CD14-positive monocyte (primary cell): ENCODE results near the gene EID1. TPM values are rescaled to one million over a fixed set of nuclear protein-coding genes. Genes with fewer than 3 reads are reported as not detected.

Source experiments
- DNase-seq, 3 donors: peaks; one replicate each; pipeline ENCODE4 v3.0.0-alpha.2; 2011 to 2022
- H2AFZ ChIP-seq: 2 replicates; pipeline ENCODE4 v1.6.0; 2012; ENCODE audit warnings: mild to moderate bottlenecking, low read depth, low read length, inconsistent platforms; ENCODE audit not compliant: insufficient read depth, poor library complexity, severe bottlenecking
- H3K27ac ChIP-seq, 2 donors: 1 replicate in 1 of 2; 2 replicates in 1 of 2; pipeline ENCODE4 v1.5.1; 2012 to 2013; ENCODE audit warnings: low read length in 2 of 2, control low read depth in 1 of 2, inconsistent platforms in 1 of 2, low read depth in 1 of 2, mild to moderate bottlenecking in 1 of 2
- H3K27me3 ChIP-seq, 2 donors: one replicate each; pipeline versions ENCODE4 v1.6.0 to v1.6.1; 2011 to 2013; ENCODE audit warnings: low read length in 2 of 2; ENCODE audit not compliant: control insufficient read depth in 2 of 2, insufficient read depth in 2 of 2
- H3K36me3 ChIP-seq, 2 donors: replicated peaks in 1 of 2; 1 replicate in 1 of 2; 2 replicates in 1 of 2; pipeline versions ENCODE4 v1.5.1 to v1.6.1; 2012 to 2013; ENCODE audit warnings: low read length in 2 of 2, control low read depth in 1 of 2, inconsistent platforms in 1 of 2, mild to moderate bottlenecking in 1 of 2; ENCODE audit not compliant: insufficient read depth in 2 of 2, control insufficient read depth in 1 of 2
- H3K4me1 ChIP-seq, 2 donors: 1 replicate in 1 of 2; 2 replicates in 1 of 2; pipeline versions ENCODE4 v1.5.1 to v1.6.1; 2012 to 2013; ENCODE audit warnings: low read length in 2 of 2, control low read depth in 1 of 2, inconsistent platforms in 1 of 2, mild to moderate bottlenecking in 1 of 2, moderate library complexity in 1 of 2; ENCODE audit not compliant: insufficient read depth in 2 of 2, control insufficient read depth in 1 of 2
- H3K4me2 ChIP-seq: replicated peaks from 2 replicates; pipeline ENCODE3; 2012; ENCODE audit warnings: low read length, moderate library complexity, mild to moderate bottlenecking; ENCODE audit not compliant: poor library complexity, severe bottlenecking; ENCODE audit errors: extremely low read depth
- H3K4me3 ChIP-seq, 3 experiments: fragments of 200-600 bp in 1 of 3; sonication (generic) in 1 of 3; replicated peaks in 1 of 3; 1 replicate in 2 of 3; 2 replicates in 1 of 3; pipeline ENCODE4 v1.5.1; 2011 to 2013; ENCODE audit warnings: low read length in 3 of 3, mild to moderate bottlenecking in 3 of 3, control low read depth in 2 of 3, low read depth in 2 of 3, inconsistent platforms in 1 of 3, moderate library complexity in 1 of 3
- H3K79me2 ChIP-seq: 2 replicates; pipeline ENCODE4 v1.6.0; 2012; ENCODE audit warnings: mild to moderate bottlenecking, control low read depth, inconsistent platforms, low read length, moderate library complexity; ENCODE audit not compliant: insufficient read depth
- H3K9ac ChIP-seq: 2 replicates; pipeline ENCODE4 v1.6.0; 2017; ENCODE audit warnings: low read length, mild to moderate bottlenecking; ENCODE audit not compliant: insufficient read depth, poor library complexity, severe bottlenecking
- H3K9me3 ChIP-seq, 2 donors: replicated peaks in 1 of 2; 1 replicate in 1 of 2; 2 replicates in 1 of 2; pipeline versions ENCODE4 v1.5.1 to v1.6.1; 2012 to 2013; ENCODE audit warnings: low read length in 2 of 2, control low read depth in 1 of 2; ENCODE audit not compliant: control insufficient read depth in 1 of 2, insufficient read depth in 1 of 2
- H4K20me1 ChIP-seq: 2 replicates; pipeline ENCODE4 v1.6.0; 2012; ENCODE audit warnings: mild to moderate bottlenecking, low read length, control low read depth, moderate library complexity; ENCODE audit not compliant: insufficient read depth
- H3K27ac Mint-ChIP-seq, 7 donors: one replicate each; pipeline ENCODE4 v1.8.0; 2020; ENCODE audit warnings: mild to moderate bottlenecking in 7 of 7, mixed read lengths in 7 of 7, moderate library complexity in 6 of 7, inconsistent platforms in 2 of 7
- H3K27me3 Mint-ChIP-seq, 3 donors: one replicate each; pipeline ENCODE4 v1.8.0; 2021 to 2022; ENCODE audit warnings: low read depth in 3 of 3, mild to moderate bottlenecking in 3 of 3, mixed read lengths in 3 of 3, moderate library complexity in 3 of 3, inconsistent platforms in 1 of 3
- H3K36me3 Mint-ChIP-seq, 2 donors: one replicate each; pipeline ENCODE4 v1.8.0; 2020; ENCODE audit warnings: mixed read lengths in 2 of 2, inconsistent platforms in 1 of 2, mild to moderate bottlenecking in 1 of 2
- H3K4me1 Mint-ChIP-seq: one replicate; pipeline ENCODE4 v1.8.0; 2020; ENCODE audit warnings: mild to moderate bottlenecking, mixed read lengths
- H3K4me3 Mint-ChIP-seq, 2 donors: one replicate each; pipeline ENCODE4 v1.8.0; 2020; ENCODE audit warnings: mild to moderate bottlenecking in 2 of 2, mixed read lengths in 2 of 2, moderate library complexity in 1 of 2
- H3K9me3 Mint-ChIP-seq, 7 donors: one replicate each; pipeline ENCODE4 v1.8.0; 2020 to 2022; ENCODE audit warnings: mixed read lengths in 7 of 7, mild to moderate bottlenecking in 6 of 7, moderate library complexity in 6 of 7, inconsistent platforms in 2 of 7
- CTCF ChIP-seq: fragments of 200-600 bp; IDR thresholded peaks from one replicate; pipeline ENCODE4 v1.8.0; 2022; ENCODE audit warnings: antibody characterized with exemption, mild to moderate bottlenecking
- WGBS: methylation state at CpG from one replicate; pipeline ENCODE4 v1.1.5; 2013; ENCODE audit warnings: missing lambda C conversion rate; ENCODE audit not compliant: insufficient coverage; 5-methylcytosine and 5-hydroxymethylcytosine counted together
- intact Hi-C, 2 donors: fragments of 100-400 bp; cut with micrococcal nuclease; formaldehyde crosslinking; loops; one replicate each; pipeline versions ENCODE4 v1.15.0 to v1.15.1; 2023
- polyA plus RNA-seq, 3 donors: library from polyadenylated mRNA; depleted of rRNA in 1 of 3; unstranded in 2 of 3; stranded (reverse) in 1 of 3; fragments of 300-500 nt in 2 of 3; fragments of >200 nt in 1 of 3; fragmentation: Illumina TruSeq in 2 of 3; gene quantifications; 1 replicate in 2 of 3; 2 replicates in 1 of 3; pipeline ENCODE4 v1.2.3, GENCODE V29; 2012 to 2021

The EID1 gene
- polyA plus RNA-seq, 3 donors: 41.2 to 182 (median 181) TPM

GRCh38 chr15:48868023-48868422 is 9.9 kb upstream of the EID1 start:
- peaks cover 1 to 4% (median 1%) of the 10 kb centered on the region in 3 donors for H3K27me3 Mint-ChIP-seq

GRCh38 chr15:48868536-48868935 is 9.4 kb upstream of the EID1 start:
- H3K4me2 ChIP-seq: no peak overlapping the region
- no peaks in the 10 kb centered on the region for H3K27me3 ChIP-seq
- H3K4me1 ChIP-seq: no peaks in the 10 kb centered on the region
- H4K20me1 ChIP-seq: no peaks in the 10 kb centered on the region
- H3K79me2 ChIP-seq: no peaks in the 10 kb centered on the region
- no peaks in the 10 kb centered on the region for H3K9me3 ChIP-seq
- WGBS: no CpG with 5 or more reads among the region's 2 CpGs
- intact Hi-C loops: loop anchor here in 1 of 2 donors (10.0 kb wide), 1 partner anchor 276 kb away; no protein-coding TSS in a partner anchor
- H2AFZ ChIP-seq: no peak overlapping the region
- H3K9ac ChIP-seq: no peak overlapping the region
- H3K27me3 Mint-ChIP-seq: peaks cover 1 to 4% (median 4%) of the 10 kb centered on the region in 3 donors
- H3K27ac Mint-ChIP-seq: no peak overlapping the region
- no peaks in the 10 kb centered on the region for H3K36me3 Mint-ChIP-seq
- no peaks in the 10 kb centered on the region for H3K9me3 Mint-ChIP-seq
- no peak overlapping the region for H3K4me3 ChIP-seq
- TF ChIP-seq CTCF: no peak
- H3K27ac ChIP-seq: no peak overlapping the region
- H3K4me1 Mint-ChIP-seq: peaks cover 4% of the 10 kb centered on the region
- no peaks in the 10 kb centered on the region for H3K36me3 ChIP-seq
- no peak overlapping the region for H3K4me3 Mint-ChIP-seq
- peak in 2 of 3 donors; percentile 9 to 15 for DNase-seq

More at GRCh38 chr15:48868023-48868422, 9.9 kb upstream of the EID1 start:
- intact Hi-C loops: loop anchor here in 1 of 2 donors (10.0 kb wide), 1 partner anchor 277 kb away; no protein-coding TSS in a partner anchor
- H3K4me3 Mint-ChIP-seq: no peak overlapping the region
- Histone ChIP-seq H2AFZ (no peak overlapping the region), H3K4me1 (no peaks in the 10 kb centered on the region), H3K4me3 (no peak overlapping the region), H3K79me2 (no peaks in the 10 kb centered on the region), H3K36me3 (no peaks in the 10 kb centered on the region), H3K9me3 (no peaks in the 10 kb centered on the region), H4K20me1 (no peaks in the 10 kb centered on the region), H3K27me3 (no peaks in the 10 kb centered on the region), H3K27ac (no peak overlapping the region), H3K4me2 (no peak overlapping the region), H3K9ac (no peak overlapping the region)
- no peak for DNase-seq
- H3K36me3 Mint-ChIP-seq: no peaks in the 10 kb centered on the region
- H3K4me1 Mint-ChIP-seq: peaks cover 4% of the 10 kb centered on the region
- no peak for TF ChIP-seq CTCF
- no peaks in the 10 kb centered on the region for H3K9me3 Mint-ChIP-seq
- peak overlapping the region in 1 of 7 donors; percentile 50 for H3K27ac Mint-ChIP-seq
